Activated CD4-positive, alpha-beta T cell treated with anti-CD3 and anti-CD28 coated beads, Interleukin-2, amount 50 U/mL, for 4 hours (primary cell): Measurements from ENCODE around the gene POU6F2.
"Not testable (repeated sequence)": the region's sequence is repeated elsewhere in the genome, so short reads cannot be mapped to it uniquely, and the experiment has no call there.

ENCODE experiments used
- DNase-seq, 2 experiments: peaks; one replicate each; pipeline ENCODE4 v3.0.0-alpha.2; 2020

The POU6F2 gene

GRCh38 chr7:38992203-38992602, 14.5 kb downstream of the POU6F2 start:
- no peak for DNase-seq

- no peak for DNase-seq
Observed at GRCh38 chr7:39001595-39001994, 23.9 kb downstream of the POU6F2 start.

- DNase-seq = no peak
Observed at GRCh38 chr7:39002755-39003154, 25.0 kb downstream of the POU6F2 start.

- no peak for DNase-seq
Observed at GRCh38 chr7:39005036-39005435, 27.3 kb downstream of the POU6F2 start.

GRCh38 chr7:39005461-39005860, 27.8 kb downstream of the POU6F2 start:
- no peak for DNase-seq

- DNase-seq = not testable (repeated sequence)
Observed at GRCh38 chr7:39013049-39013939, 35.6 kb downstream of the POU6F2 start.

GRCh38 chr7:39016609-39017008, 38.9 kb downstream of the POU6F2 start:
- DNase-seq = no peak

GRCh38 chr7:39017369-39017915, 39.7 kb downstream of the POU6F2 start:
- no peak for DNase-seq

- no peak for DNase-seq
Observed at GRCh38 chr7:39022796-39023195, 45.1 kb downstream of the POU6F2 start.

GRCh38 chr7:39027491-39027890, 49.8 kb downstream of the POU6F2 start:
- DNase-seq = no peak

- DNase-seq = no peak
Observed at GRCh38 chr7:39033885-39034624, 56.3 kb downstream of the POU6F2 start.

- no peak for DNase-seq
Observed at GRCh38 chr7:39035156-39035555, 57.4 kb downstream of the POU6F2 start.

GRCh38 chr7:39035903-39036302, 58.2 kb downstream of the POU6F2 start:
- no peak for DNase-seq

- no peak for DNase-seq
Observed at GRCh38 chr7:39042670-39043069, 65.0 kb downstream of the POU6F2 start.

- DNase-seq = no peak
Observed at GRCh38 chr7:39043531-39043930, 65.8 kb downstream of the POU6F2 start.

- no peak for DNase-seq
Observed at GRCh38 chr7:39044489-39044888, 66.8 kb downstream of the POU6F2 start.

- no peak for DNase-seq
Observed at GRCh38 chr7:39045231-39045630, 67.5 kb downstream of the POU6F2 start.

- DNase-seq = no peak
Observed at GRCh38 chr7:39051279-39051678, 73.6 kb downstream of the POU6F2 start.

- DNase-seq = no peak
Observed at GRCh38 chr7:39051707-39052106, 74.0 kb downstream of the POU6F2 start.

- no peak for DNase-seq
Observed at GRCh38 chr7:39054731-39055130, 77.0 kb downstream of the POU6F2 start.

- no peak for DNase-seq
Observed at GRCh38 chr7:39056153-39056552, 78.4 kb downstream of the POU6F2 start.

- no peak for DNase-seq
Observed at GRCh38 chr7:39062811-39063210, 85.1 kb downstream of the POU6F2 start.

- DNase-seq = no peak
Observed at GRCh38 chr7:39069031-39069430, 91.3 kb downstream of the POU6F2 start.
